Liver (tissue), 9 donors: ENCODE data around the gene ATP5MG. TPM values are rescaled to one million over a fixed set of nuclear protein-coding genes. Genes with fewer than 3 reads are reported as not detected.

ENCODE experiments used
- DNase-seq: peaks from one replicate; pipeline ENCODE4 v3.0.0-alpha.2; 2017; ENCODE audit warnings: low spot score
- H3K27ac ChIP-seq, 2 donors: one replicate each; pipeline ENCODE4 v1.7.0; 2013; ENCODE audit warnings: inconsistent platforms in 2 of 2, low read length in 2 of 2, control low read depth in 1 of 2, low read depth in 1 of 2, mild to moderate bottlenecking in 1 of 2
- H3K27me3 ChIP-seq, 4 donors: one replicate each; pipeline versions ENCODE4 v1.6.1 to v1.7.0; 2013; ENCODE audit warnings: low read length in 3 of 4, inconsistent platforms in 1 of 4, mild to moderate bottlenecking in 1 of 4, moderate library complexity in 1 of 4; ENCODE audit not compliant: control insufficient read depth in 4 of 4, insufficient read depth in 4 of 4
- H3K36me3 ChIP-seq, 4 donors: one replicate each; pipeline versions ENCODE4 v1.6.1 to v1.7.0; 2013; ENCODE audit warnings: low read length in 3 of 4, mild to moderate bottlenecking in 3 of 4, low read depth in 1 of 4, moderate library complexity in 1 of 4; ENCODE audit not compliant: control insufficient read depth in 4 of 4, insufficient read depth in 3 of 4
- H3K4me1 ChIP-seq, 4 donors: one replicate each; pipeline versions ENCODE4 v1.6.1 to v1.7.0; 2013; ENCODE audit warnings: low read length in 3 of 4, mild to moderate bottlenecking in 3 of 4, moderate library complexity in 1 of 4; ENCODE audit not compliant: control insufficient read depth in 4 of 4, insufficient read depth in 4 of 4
- H3K4me3 ChIP-seq, 3 donors: one replicate each; pipeline versions ENCODE4 v1.6.1 to v1.7.0; 2013; ENCODE audit warnings: low read length in 3 of 3, control low read depth in 1 of 3, low read depth in 1 of 3, mild to moderate bottlenecking in 1 of 3
- H3K9ac ChIP-seq, 2 donors: one replicate each; pipeline ENCODE4 v1.7.0; 2013; ENCODE audit warnings: low read length in 2 of 2, mild to moderate bottlenecking in 2 of 2, moderate library complexity in 2 of 2, control low read depth in 1 of 2, low read depth in 1 of 2
- H3K9me3 ChIP-seq, 4 donors: one replicate each; pipeline versions ENCODE4 v1.6.1 to v1.7.0; 2013; ENCODE audit warnings: low read length in 3 of 4; ENCODE audit not compliant: control insufficient read depth in 4 of 4
- EGR1 ChIP-seq, 2 donors: IDR thresholded peaks; 2 replicates each; pipeline ENCODE4 v1.6.1; 2016 to 2018; ENCODE audit warnings: antibody characterized with exemption in 2 of 2, low read depth in 2 of 2
- FOXA1 ChIP-seq: IDR thresholded peaks from 2 replicates; pipeline ENCODE4 v1.6.1; 2016; ENCODE audit warnings: antibody characterized with exemption
- FOXA2 ChIP-seq: IDR thresholded peaks from 2 replicates; pipeline ENCODE4 v1.6.1; 2016; ENCODE audit warnings: antibody characterized with exemption
- GABPA ChIP-seq, 2 donors: IDR thresholded peaks in 1 of 2; conservative IDR thresholded peaks in 1 of 2; 2 replicates each; pipeline ENCODE4 v1.6.1; 2016; ENCODE audit warnings: antibody characterized with exemption in 2 of 2, mild to moderate bottlenecking in 1 of 2, moderate library complexity in 1 of 2
- HNF4A ChIP-seq, 2 donors: conservative IDR thresholded peaks; 2 replicates each; pipeline ENCODE4 v1.6.1; 2016; ENCODE audit warnings: antibody characterized with exemption in 2 of 2, mild to moderate bottlenecking in 2 of 2
- HNF4G ChIP-seq: IDR thresholded peaks from 2 replicates; pipeline ENCODE4 v1.6.1; 2016; ENCODE audit warnings: antibody characterized with exemption
- JUND ChIP-seq, 2 donors: IDR thresholded peaks; 2 replicates each; pipeline ENCODE4 v1.6.1; 2016; ENCODE audit warnings: antibody characterized with exemption in 2 of 2
- NR2F2 ChIP-seq: IDR thresholded peaks from 2 replicates; pipeline ENCODE4 v1.6.1; 2016; ENCODE audit warnings: antibody characterized with exemption
- RAD21 ChIP-seq, 2 donors: IDR thresholded peaks; 2 replicates each; pipeline ENCODE4 v1.6.1; 2016; ENCODE audit warnings: antibody characterized with exemption in 2 of 2, mild to moderate bottlenecking in 2 of 2
- RXRA ChIP-seq, 2 donors: IDR thresholded peaks; 2 replicates each; pipeline ENCODE4 v1.6.1; 2017 to 2018; ENCODE audit warnings: antibody characterized with exemption in 2 of 2, mild to moderate bottlenecking in 1 of 2
- SP1 ChIP-seq: IDR thresholded peaks from 2 replicates; pipeline ENCODE4 v1.6.1; 2018; ENCODE audit warnings: antibody characterized with exemption, mild to moderate bottlenecking
- TAF1 ChIP-seq: conservative IDR thresholded peaks from 2 replicates; pipeline ENCODE4 v1.6.1; 2016; ENCODE audit warnings: antibody characterized with exemption, mild to moderate bottlenecking
- YY1 ChIP-seq: IDR thresholded peaks from 2 replicates; pipeline ENCODE4 v1.6.1; 2016; ENCODE audit warnings: antibody characterized with exemption, mild to moderate bottlenecking
- WGBS: extraction: QIAGEN DNeasy Blood & Tissue Kit; methylation state at CpG from one replicate; pipeline ENCODE4 v1.1.7; 2013; 5-methylcytosine and 5-hydroxymethylcytosine counted together
- polyA plus RNA-seq, 2 donors: library from polyadenylated mRNA; stranded (reverse) in 1 of 2; unstranded in 1 of 2; fragments of 200-250 nt in 1 of 2; fragments of >200 nt in 1 of 2; fragmentation: Nextera tagmentation in 1 of 2; extraction: Ambion mirVana in 1 of 2; gene quantifications; one replicate each; pipeline versions ENCODE4 v1.2.1 to v1.2.3, GENCODE V29; 2013 to 2015
- total RNA-seq, 2 donors: library from RNA; depleted of rRNA; stranded (reverse); fragments of >200 nt; gene quantifications; one replicate each; pipeline ENCODE4 v1.2.3, GENCODE V29; 2014
- TF ChIP-seq, protein P1 (sequence below): IDR thresholded peaks from 2 replicates; pipeline ENCODE4 v1.6.1; 2016; ENCODE audit warnings: antibody characterized with exemption, mild to moderate bottlenecking
- TF ChIP-seq, protein P2 (sequence below): fragments of 150-350 bp; IDR thresholded peaks from 2 replicates; pipeline ENCODE4 v1.5.1; 2017; ENCODE audit warnings: improper control_type of control experiment, low read depth, low read length; ENCODE audit not compliant: missing input control
- TF ChIP-seq, protein P3 (sequence below): IDR thresholded peaks from 2 replicates; pipeline ENCODE4 v1.6.1; 2016; ENCODE audit warnings: antibody characterized with exemption
- TF ChIP-seq, protein P4 (sequence below): IDR thresholded peaks from 2 replicates; pipeline ENCODE4 v1.6.1; 2016; ENCODE audit warnings: antibody characterized with exemption
- donor health status: healthy.
- donor health status: healthy.
- donor health status: healthy.
- donor health status: healthy.
- donor health status: healthy.

Gene ATP5MG
- total and polyA plus RNA-seq, 4 donors = 25.5 to 542 (median 87.6) TPM

DNA sequence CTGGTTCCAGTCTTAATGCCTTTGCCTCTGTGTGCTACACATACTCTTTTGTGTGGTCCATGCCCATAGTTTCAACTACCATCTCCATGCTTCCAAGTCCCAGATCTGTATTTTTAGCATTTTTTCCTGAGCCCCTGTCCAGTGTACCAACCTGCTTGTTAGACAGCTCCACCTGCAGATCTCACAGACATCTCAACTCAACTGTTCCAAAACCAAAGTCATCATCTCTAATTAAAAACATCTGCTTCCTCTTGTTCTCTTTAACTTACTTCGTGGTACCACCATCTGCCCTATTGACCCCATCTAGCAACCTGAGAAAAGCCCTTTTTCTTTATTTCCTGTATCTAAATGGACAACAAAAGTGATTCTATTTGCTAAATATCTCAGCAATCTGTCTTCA, 26.3 kb downstream of the ATP5MG start:
- 21% methylated on average over 1 of the region's 1 CpG for whole genome bisulfite sequencing
- Histone ChIP-seq H3K36me3 (no peaks in the 10 kb centered on the region), H3K9me3 (no peaks in the 10 kb centered on the region), H3K9ac (no peak overlapping the region), H3K27me3 (no peaks in the 10 kb centered on the region), H3K27ac (no peak overlapping the region), H3K4me1 (no peaks in the 10 kb centered on the region), H3K4me3 (no peak overlapping the region)
- no peak for DNase-seq
- no peak for TF ChIP-seq FOXA2
- TF ChIP-seq, protein P1, sequence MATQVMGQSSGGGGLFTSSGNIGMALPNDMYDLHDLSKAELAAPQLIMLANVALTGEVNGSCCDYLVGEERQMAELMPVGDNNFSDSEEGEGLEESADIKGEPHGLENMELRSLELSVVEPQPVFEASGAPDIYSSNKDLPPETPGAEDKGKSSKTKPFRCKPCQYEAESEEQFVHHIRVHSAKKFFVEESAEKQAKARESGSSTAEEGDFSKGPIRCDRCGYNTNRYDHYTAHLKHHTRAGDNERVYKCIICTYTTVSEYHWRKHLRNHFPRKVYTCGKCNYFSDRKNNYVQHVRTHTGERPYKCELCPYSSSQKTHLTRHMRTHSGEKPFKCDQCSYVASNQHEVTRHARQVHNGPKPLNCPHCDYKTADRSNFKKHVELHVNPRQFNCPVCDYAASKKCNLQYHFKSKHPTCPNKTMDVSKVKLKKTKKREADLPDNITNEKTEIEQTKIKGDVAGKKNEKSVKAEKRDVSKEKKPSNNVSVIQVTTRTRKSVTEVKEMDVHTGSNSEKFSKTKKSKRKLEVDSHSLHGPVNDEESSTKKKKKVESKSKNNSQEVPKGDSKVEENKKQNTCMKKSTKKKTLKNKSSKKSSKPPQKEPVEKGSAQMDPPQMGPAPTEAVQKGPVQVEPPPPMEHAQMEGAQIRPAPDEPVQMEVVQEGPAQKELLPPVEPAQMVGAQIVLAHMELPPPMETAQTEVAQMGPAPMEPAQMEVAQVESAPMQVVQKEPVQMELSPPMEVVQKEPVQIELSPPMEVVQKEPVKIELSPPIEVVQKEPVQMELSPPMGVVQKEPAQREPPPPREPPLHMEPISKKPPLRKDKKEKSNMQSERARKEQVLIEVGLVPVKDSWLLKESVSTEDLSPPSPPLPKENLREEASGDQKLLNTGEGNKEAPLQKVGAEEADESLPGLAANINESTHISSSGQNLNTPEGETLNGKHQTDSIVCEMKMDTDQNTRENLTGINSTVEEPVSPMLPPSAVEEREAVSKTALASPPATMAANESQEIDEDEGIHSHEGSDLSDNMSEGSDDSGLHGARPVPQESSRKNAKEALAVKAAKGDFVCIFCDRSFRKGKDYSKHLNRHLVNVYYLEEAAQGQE = no peak
- TF ChIP-seq HNF4G = no peak
- TF ChIP-seq, protein P2, sequence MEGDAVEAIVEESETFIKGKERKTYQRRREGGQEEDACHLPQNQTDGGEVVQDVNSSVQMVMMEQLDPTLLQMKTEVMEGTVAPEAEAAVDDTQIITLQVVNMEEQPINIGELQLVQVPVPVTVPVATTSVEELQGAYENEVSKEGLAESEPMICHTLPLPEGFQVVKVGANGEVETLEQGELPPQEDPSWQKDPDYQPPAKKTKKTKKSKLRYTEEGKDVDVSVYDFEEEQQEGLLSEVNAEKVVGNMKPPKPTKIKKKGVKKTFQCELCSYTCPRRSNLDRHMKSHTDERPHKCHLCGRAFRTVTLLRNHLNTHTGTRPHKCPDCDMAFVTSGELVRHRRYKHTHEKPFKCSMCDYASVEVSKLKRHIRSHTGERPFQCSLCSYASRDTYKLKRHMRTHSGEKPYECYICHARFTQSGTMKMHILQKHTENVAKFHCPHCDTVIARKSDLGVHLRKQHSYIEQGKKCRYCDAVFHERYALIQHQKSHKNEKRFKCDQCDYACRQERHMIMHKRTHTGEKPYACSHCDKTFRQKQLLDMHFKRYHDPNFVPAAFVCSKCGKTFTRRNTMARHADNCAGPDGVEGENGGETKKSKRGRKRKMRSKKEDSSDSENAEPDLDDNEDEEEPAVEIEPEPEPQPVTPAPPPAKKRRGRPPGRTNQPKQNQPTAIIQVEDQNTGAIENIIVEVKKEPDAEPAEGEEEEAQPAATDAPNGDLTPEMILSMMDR = no peak
- TF ChIP-seq, protein P3, sequence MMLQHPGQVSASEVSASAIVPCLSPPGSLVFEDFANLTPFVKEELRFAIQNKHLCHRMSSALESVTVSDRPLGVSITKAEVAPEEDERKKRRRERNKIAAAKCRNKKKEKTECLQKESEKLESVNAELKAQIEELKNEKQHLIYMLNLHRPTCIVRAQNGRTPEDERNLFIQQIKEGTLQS = no peak

DNA sequence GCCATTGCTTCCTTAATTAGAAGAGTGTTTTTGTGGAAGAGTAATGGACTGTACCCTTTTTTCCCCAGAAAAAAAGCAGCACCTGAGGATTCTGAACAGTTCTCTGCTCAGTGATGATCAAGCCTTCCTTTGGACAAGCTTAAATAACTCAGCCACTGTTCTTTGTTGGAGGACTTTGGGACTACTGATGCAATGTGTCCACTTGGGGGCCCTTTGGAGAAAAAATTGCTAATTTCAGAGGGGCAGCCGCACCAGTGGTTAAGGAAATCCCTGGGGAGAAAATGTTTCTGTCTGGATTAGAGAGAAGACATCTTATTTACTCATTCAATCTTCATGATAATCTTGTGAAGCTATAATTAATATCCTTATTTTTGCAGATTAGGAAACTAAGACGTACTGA, 29.6 kb downstream of the ATP5MG start:
- no peak overlapping the region for H3K9ac ChIP-seq
- H3K27ac ChIP-seq = no peak overlapping the region
- H3K36me3 ChIP-seq = no peaks in the 10 kb centered on the region
- WGBS = 82% methylated on average over 2 of the region's 2 CpGs
- TF ChIP-seq, protein P4, sequence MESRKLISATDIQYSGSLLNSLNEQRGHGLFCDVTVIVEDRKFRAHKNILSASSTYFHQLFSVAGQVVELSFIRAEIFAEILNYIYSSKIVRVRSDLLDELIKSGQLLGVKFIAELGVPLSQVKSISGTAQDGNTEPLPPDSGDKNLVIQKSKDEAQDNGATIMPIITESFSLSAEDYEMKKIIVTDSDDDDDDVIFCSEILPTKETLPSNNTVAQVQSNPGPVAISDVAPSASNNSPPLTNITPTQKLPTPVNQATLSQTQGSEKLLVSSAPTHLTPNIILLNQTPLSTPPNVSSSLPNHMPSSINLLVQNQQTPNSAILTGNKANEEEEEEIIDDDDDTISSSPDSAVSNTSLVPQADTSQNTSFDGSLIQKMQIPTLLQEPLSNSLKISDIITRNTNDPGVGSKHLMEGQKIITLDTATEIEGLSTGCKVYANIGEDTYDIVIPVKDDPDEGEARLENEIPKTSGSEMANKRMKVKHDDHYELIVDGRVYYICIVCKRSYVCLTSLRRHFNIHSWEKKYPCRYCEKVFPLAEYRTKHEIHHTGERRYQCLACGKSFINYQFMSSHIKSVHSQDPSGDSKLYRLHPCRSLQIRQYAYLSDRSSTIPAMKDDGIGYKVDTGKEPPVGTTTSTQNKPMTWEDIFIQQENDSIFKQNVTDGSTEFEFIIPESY = no peak
- no peak for TF ChIP-seq RAD21 (IDR thresholded peaks at IDR 0.05)
- TF ChIP-seq EGR1 (IDR thresholded peaks at IDR 0.05; ENCODE audit: low read depth in 2 of 2) = no peak
- TF ChIP-seq, protein P2 = no peak
- no peak for TF ChIP-seq YY1
- no peak for TF ChIP-seq SP1
- no peak for TF ChIP-seq TAF1
- TF ChIP-seq, protein P3 = no peak
- no peak for TF ChIP-seq RXRA (IDR thresholded peaks at IDR 0.05)
- TF ChIP-seq HNF4A (conservative IDR thresholded peaks at IDR 0.05) = no peak
- no peak for TF ChIP-seq GABPA (IDR thresholded peaks at IDR 0.05 in 1 of 2, conservative IDR thresholded peaks at IDR 0.05 in 1 of 2)
- no peak for TF ChIP-seq JUND (IDR thresholded peaks at IDR 0.05)
- no peak for TF ChIP-seq FOXA1
- TF ChIP-seq FOXA2 = no peak
- TF ChIP-seq NR2F2 = no peak
- TF ChIP-seq, protein P1 = no peak
- H3K27me3 ChIP-seq = no peaks in the 10 kb centered on the region
- H3K4me1 ChIP-seq = peaks cover 0 to 19% (median 14%) of the 10 kb centered on the region in 4 donors
- no peaks in the 10 kb centered on the region for H3K9me3 ChIP-seq
- no peak overlapping the region for H3K4me3 ChIP-seq
- no peak for DNase-seq
